NCI-H345 (cell line): Measurements from ENCODE around the gene ACTG1.
A peak's percentile ranks its signal among the peaks of the same experiment; 100 is the strongest.

Experiments
- DNase-seq: peaks from one replicate; lab custom pipeline; 2025; lab: John Stamatoyannopoulos, UW

ACTG1 gene

DNA sequence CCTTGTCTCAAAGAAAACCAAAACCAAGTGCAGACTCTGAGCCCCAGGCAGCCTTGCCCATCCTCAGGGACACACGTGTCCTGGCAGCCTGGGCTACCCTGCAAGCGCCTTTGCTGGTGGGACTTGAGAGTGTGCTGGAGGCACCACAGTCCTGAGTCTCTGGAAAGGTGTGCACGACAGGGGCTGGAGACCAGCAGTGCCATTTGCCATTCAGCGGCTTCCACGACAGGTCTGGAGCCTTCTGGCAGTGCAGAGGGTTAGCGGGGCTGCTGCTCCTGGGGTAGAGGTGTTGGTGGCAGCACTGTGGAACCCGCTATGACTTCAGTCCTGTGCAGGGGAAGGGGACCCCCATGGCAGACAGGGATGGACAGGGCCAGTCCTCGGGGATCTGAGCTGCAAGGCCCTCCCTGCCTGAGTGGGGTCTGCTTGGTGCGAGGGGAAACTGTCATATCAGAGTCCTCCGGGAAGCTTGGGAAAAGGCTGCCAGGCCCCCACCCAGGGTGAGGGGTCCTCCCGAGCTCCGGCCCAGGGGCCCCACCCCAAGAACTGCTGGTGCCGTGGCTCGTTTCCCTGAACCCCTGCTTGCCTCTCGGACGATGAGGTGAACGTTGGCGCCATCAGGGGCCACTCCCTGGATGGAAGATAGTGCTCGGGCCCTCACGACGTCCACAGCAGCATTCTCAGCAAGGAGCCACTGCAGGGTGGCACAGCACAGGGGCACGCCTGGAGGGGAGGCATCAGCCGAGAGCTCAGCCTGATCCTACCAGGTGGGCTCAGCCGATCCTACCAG, 32.8 kb upstream of the ACTG1 start:
- DNase-seq: no peak

GRCh38 chr17:81544281-81544974, 31.8 kb upstream of the ACTG1 start:
- no peak for DNase-seq

DNA sequence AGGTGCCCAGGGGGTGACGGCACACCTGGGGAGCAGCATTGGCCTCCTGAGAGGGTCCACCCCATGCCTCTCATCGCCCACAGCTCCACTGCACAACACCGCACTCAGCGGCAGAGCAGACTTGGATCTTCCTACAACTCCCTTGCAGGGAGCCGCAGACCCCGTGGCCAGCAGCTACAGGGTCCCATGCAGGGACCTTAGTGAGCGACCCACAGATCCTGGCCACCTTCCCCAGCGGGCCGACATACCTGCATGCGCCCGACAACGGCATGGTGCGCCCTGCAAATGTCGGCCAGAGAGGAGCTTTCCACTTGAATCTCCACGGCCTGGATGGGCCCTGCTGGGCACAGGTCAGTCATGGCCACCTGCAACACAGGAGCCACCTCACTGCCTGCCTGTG, 31.2 kb upstream of the ACTG1 start:
- DNase-seq: no peak

DNA sequence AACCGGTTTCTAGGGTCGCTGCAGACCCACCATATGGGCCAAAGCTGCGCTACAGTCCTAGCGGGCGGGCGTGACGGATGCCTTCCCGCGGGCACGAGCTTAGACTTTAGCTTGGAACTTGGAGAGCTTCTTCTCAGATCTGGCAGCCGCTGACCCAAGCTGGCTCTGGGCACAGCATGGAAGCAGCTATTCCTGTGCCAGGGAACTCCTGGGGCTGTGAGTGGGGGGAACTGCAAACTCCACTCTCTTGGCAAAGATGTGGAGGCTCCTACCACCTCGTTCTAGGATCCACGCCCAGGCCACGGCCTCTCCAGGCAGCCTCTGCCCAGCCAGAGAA, 30.7 kb upstream of the ACTG1 start:
- no peak for DNase-seq

- no peak for DNase-seq
These were observed 30.1 kb upstream of the ACTG1 start for GRCh38 chr17:81542431-81543338.

DNA sequence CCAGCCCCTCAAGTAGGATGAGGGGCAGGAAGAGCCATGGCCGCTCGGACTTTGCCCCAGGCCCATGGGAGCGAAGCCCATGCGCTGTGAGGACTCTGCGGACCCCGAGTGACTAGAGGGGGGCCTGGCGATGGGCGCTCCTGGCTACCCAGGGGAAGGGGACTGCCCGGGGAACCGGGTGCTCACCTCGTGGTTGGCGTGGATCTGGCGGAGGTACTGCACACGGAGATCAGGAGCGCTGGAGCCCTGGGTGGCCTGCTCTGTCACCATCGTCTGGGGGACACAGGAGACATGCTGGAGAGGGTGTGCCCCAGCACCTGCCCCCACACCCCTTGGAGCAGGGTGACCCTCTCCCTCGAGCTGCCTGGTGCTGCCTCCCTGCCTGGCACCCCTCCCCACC, 28.5 kb upstream of the ACTG1 start:
- DNase-seq: no peak

DNA sequence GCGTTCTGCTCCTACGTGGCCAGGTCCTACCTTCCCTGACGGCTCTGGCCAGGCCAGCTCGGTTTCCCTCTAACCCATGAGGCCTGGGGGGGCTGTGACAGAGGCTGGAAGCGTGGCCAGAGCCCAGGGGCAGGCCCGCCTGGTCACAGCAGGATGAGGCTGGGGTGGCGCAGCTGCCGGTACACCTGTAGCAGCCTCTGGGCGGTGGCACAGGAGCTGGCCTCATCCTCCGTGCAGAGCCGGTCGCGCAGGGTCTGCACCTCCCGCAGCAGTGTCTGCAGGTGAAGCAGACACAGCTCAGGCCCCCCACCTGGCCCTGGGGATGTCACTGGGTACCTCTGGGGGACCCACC, 28.1 kb upstream of the ACTG1 start:
- no peak for DNase-seq

DNA sequence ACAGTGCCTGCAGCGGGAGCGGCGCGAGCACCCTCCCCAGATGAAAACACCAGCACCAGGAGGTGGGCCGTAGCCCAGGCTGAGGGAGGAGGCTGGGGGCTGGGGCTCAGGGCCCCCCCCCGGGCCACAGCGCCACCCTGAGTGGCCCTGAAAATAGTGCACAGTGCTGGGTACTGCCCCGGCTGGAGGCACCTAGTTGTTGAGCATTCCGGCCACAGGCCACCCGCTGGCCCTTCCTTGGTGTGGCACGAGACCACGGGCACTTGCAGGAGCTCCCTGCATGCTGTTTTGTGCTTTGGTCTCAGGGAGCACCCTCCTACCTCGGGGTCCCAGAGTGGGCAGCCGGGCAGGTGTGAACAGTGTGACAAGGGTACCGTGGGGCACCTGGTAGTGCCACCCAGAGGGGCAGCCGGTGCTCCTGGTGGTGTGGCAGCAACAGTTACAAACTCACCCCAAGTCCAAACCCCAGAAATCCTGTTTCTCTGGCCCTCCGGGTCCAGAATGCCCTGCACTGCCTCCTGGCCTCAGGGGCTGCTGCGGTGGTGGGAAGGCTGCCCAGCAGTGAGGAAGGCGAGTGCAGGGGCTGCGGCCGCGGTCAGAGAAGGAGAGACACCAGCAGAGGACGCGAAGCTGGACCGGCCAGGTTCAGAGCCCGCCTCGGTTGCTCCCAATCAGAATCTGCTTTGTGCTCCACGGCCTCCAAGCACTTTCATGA, 27.5 kb upstream of the ACTG1 start:
- DNase-seq: no peak

DNA sequence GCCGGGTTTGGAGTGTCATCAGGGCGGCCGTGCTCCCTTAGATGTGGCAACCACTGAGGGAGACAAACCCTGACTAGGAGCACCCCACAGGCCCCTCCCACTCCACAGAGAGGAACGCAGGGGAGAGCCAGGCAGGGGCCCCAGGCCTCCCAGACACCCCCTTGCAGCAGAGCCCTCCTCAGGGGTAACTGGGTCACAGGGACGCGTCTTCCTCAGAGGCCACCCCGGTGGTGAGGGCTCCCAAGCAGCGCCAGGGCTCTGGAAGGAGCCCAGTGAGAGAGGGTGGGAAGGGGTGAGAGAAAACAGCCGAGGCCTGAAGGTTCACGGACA, 26.9 kb upstream of the ACTG1 start:
- no peak for DNase-seq

DNA sequence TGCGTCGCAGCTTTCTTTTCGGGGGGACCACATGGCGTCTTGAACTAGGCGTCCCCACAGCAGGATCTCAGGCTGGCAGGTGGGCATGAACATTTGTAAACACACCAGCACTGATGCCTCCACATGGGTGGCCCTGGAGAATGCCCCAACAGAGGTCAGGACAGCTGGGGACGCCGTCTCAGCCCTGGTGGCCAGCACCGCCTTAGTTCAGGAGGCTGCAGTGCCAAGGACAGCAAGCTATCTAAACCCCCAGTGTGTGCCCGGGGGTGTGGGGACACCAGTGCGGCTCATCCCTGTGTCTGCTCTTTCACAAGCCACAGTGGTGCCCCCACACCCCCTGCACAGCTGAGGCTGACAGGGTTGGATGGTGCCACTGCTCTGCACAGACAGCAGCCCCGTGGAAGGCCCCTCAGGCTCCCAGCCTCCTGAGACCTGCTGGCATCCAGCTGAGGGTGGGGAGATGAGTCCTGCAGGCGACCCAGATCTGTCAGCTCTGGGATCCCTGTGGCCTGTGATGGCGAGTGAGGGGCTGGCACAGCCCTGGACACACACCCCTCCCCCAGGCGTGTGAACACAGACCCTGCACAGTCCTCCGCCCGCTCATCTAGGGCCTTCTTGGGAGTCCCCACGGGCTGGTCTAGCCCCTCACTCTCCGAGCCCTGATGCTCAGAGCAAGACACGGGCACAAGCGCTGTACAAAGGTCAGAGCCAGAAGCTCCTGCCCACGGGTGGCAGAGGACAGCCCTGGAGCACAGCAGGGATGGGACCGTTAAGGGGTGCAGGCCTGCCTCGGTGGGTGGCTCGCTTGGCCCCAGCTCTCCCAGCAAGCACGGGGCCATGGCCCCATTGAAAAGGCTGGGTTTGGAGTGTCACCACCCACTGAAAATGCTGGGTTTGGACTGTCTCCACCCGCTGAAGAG, 26.3 kb upstream of the ACTG1 start:
- no peak for DNase-seq

- DNase-seq: peak; percentile 84
These were observed 25.4 kb upstream of the ACTG1 start for GRCh38 chr17:81537856-81538555.

GRCh38 chr17:81537343-81537855, 24.8 kb upstream of the ACTG1 start:
- peak; percentile 77 for DNase-seq

DNA sequence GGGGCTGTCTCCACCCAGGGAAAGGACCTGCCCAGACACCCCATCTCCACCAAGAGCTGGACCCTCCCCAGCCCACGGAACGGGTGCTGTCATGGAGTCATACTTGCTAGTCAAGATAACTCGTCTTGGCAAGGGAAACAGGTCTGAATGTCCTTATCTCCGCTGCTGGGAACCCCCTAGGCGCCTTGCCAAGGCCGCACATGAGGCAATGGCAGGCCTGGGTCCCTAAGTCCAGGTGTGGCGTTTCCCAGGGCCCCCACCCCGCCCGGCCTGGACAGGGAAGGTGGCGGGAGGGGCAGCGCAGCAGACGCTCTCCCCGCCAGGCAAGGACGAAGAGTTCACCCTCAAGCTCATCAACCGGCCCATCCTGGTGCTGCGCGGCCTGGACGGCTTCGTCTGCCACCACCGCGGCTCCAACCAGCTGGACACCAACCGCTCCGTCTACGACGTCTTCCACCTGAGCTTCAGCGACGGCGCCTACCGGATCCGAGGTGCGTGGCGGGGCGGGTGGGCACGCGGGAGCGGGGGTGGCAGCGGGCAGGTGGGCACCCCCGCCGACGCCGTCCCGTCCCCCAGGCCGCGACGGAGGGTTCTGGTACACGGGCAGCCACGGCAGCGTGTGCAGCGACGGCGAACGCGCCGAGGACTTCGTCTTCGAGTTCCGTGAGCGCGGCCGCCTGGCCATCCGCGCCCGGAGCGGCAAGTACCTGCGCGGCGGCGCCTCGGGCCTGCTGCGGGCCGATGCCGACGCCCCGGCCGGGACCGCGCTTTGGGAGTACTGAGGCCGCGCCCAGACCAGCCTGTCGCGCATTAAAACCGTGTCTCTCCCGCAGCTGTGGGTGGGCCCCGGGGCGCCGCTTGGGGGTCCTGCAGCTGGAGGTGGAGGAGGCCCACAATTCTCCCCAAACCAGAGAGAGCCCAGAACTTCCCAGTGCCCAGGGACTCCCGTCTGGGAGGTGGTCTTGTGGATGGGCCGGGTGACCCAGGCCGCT, 24.0 kb upstream of the ACTG1 start:
- DNase-seq: no peak

DNA sequence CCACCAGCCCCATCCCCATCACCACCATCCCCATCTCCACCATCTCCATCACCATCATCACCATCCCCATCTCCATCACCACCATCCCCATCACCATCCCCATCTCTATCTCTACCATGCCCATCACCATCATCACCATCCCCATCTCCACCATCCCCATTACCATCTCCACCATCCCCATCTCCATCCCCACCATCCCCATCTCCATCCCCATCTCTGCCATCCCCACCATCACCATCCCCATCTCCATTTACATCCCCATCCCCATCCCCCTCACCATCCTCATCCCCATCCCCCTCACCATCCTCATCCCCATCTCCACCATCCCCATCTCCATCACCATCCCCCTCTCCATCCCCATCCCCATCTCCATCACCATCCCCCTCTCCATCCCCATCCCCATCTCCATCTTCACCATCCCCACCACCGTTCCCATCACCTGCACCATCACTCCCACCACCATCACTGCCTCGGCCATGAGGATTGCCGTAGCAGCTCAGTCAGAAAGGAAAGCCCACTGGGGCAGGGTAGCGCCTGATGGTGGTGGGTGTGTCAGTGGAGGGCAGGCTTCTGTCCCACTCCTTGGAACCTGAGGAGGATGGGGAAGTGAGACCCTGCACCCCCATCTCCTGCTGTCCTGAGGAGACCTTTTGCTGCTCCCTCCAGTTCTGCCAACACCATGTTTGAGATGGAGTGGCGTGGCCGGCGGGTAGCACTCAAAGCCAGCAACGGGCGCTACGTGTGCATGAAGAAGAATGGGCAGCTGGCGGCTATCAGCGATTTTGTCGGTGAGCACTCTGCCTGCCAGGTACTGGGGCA, 23.1 kb upstream of the ACTG1 start:
- no peak for DNase-seq

- DNase-seq: no peak
These were observed 22.4 kb upstream of the ACTG1 start for GRCh38 chr17:81535007-81535328.

- no peak for DNase-seq
These were observed 21.8 kb upstream of the ACTG1 start for GRCh38 chr17:81534157-81535006.

DNA sequence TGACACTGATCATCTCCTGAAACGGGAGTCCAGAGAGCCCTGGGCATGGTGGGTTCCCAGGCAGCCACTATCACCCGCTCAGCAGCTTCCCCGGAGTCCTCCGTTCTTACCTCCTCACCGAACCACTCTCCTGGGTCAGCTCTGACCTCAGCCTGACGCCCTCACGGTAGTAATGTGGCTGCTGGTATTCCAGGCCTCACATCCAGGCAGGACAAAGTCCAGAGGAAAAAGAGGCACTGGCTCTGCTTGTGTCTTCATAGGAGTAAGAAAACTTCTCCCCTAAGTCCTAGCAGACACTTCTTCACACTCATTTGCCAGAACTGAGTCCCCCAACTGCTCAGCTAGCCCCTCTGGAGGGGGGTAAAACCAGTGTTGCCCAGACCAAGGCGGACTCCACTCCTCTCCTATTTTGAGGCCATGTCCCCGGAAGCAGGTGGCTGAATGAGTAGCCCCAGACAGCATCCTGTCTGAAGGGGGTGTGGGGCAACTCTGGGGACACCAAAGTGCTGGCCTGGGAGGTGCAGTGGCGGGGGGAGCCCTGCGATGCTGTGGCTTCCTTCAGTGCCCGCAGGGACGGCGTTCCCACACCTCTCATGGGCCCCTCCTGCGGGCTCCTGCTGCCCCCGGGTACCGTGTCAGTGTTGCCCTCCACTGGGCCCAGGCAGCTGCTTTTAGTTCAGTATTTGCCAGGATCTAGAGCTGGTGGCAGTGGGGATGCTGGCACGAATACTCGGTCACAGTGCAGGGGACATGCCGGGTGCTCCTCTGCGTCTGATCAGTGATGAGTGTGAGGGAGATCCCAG, 20.9 kb upstream of the ACTG1 start:
- no peak for DNase-seq
